Measurements from ENCODE around the gene EIF4E.

The EIF4E gene

GRCh38 chr4:98867648-98868047 lies 61.3 kb downstream of the EIF4E start:
- H3K27ac ChIP-seq = no peak overlapping the region
- TF ChIP-seq CTCF (conservative IDR thresholded peaks at IDR 0.05) = no peak

GRCh38 chr4:98865059-98865458 lies 63.9 kb downstream of the EIF4E start:
- H3K27ac ChIP-seq = no peak overlapping the region
- TF ChIP-seq CTCF (conservative IDR thresholded peaks at IDR 0.05) = no peak

- no peak overlapping the region for H3K27ac ChIP-seq
- no peak for TF ChIP-seq CTCF (conservative IDR thresholded peaks at IDR 0.05)
Observed at GRCh38 chr4:98864560-98864959, 64.4 kb downstream of the EIF4E start.

- no peak for TF ChIP-seq CTCF (conservative IDR thresholded peaks at IDR 0.05)
- H3K27ac ChIP-seq = no peak overlapping the region
Observed at GRCh38 chr4:98862371-98862770, 66.6 kb downstream of the EIF4E start.

GRCh38 chr4:98861100-98861884 lies 67.6 kb downstream of the EIF4E start:
- no peak overlapping the region; the same call in 1 of the 2 replicates for H3K27ac ChIP-seq
- TF ChIP-seq CTCF (conservative IDR thresholded peaks at IDR 0.05) = no peak

GRCh38 chr4:98851806-98852205 lies 77.1 kb downstream of the EIF4E start:
- no peak for TF ChIP-seq CTCF (conservative IDR thresholded peaks at IDR 0.05)
- H3K27ac ChIP-seq = no peak overlapping the region

GRCh38 chr4:98850937-98851336 lies 78.0 kb downstream of the EIF4E start:
- no peak for TF ChIP-seq CTCF (conservative IDR thresholded peaks at IDR 0.05)

More at GRCh38 chr4:98850937-98851336, 78.0 kb downstream of the EIF4E start:
- no peak overlapping the region for H3K27ac ChIP-seq
